ENCODE results near the gene PMFBP1.
"Not testable (repeated sequence)": the region's sequence is repeated elsewhere in the genome, so short reads cannot be mapped to it uniquely, and the experiment has no call there.

GRCh38 chr16:72076991-72077706 is 94.8 kb downstream of the PMFBP1 start:
- TF ChIP-seq MAX (IDR thresholded peaks at IDR 0.05; ENCODE audit: low read depth); EP300 (IDR thresholded peaks at IDR 0.05; ENCODE audit: borderline replicate concordance in 1 of 2, low read depth in 1 of 2, low read length in 1 of 2); CTCF (IDR thresholded peaks at IDR 0.05); YY1 (IDR thresholded peaks at IDR 0.05; ENCODE audit: low read depth); TAF1 (IDR thresholded peaks at IDR 0.05; ENCODE audit: borderline replicate concordance, low read depth, low read length); POLR2AphosphoS5 (IDR thresholded peaks at IDR 0.05; ENCODE audit: low read depth, low read length): not testable (repeated sequence)
